ENCODE measurements around the gene EZR. TPM values are rescaled to one million over a fixed set of nuclear protein-coding genes. Genes with fewer than 3 reads are reported as not detected.
A peak's percentile ranks its signal among the peaks of the same experiment; 100 is the strongest.

Gene EZR
- total RNA-seq, 1 experiment from 2014 or later, result 1,402 TPM

DNA sequence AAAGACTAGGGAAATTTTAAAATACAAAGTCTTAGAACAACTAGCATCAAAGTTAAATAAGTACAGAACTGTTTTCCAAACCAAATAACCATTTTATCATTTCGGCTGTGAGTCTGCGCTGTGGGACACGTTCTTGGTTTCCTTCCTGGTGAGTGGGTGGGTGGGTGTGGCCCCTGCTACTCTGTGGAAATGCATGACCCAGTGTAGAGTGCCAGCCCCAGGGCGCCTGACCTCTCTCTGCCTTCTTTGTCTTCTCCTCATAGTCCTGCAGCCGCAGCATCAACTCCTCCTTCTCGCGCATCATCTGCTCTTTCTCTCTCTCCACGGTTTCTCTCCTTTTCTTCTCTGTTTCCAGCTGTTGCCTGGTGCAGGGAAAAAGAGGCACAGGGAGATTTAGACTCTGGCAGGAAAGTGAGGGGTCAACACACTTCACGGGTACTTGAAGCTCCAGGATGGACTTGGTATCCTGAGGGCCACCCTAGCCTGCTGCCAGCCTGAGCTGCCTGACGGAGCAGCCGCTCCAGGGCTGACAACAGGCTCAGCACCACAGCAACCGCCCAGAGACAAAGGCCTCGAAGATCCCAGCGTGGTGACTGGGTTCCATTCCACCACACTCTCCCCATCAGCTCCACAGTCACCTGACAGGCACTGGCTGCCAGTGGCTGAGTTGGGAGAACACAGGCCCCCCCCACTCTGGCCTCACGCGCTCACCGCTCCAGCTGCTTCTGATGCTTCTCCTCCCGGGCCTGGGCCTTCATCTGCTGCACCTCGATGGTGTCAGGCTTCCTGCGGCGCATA, 48.4 kb downstream of the EZR start:
- Histone ChIP-seq H3K27me3 (ENCODE audit: insufficient read depth, low read length) (no peaks in the 10 kb centered on the region), H3K36me3 (ENCODE audit: control insufficient read depth in 1 of 2, insufficient read depth in 2 of 2, low read length in 2 of 2) (peaks cover 68 to 99% of the 10 kb centered on the region in 2 experiments), H2AFZ (ENCODE audit: low read depth, low read length, poor library complexity, severe bottlenecking) (no peak overlapping the region), H3K79me2 (ENCODE audit: insufficient read depth, low read length) (peaks cover 91% of the 10 kb centered on the region), H3K9me3 (ENCODE audit: control insufficient read depth in 1 of 2, insufficient read depth in 1 of 2, low read depth in 1 of 2, low read length in 2 of 2) (no peaks in the 10 kb centered on the region), H3K9ac (ENCODE audit: low read length) (peak overlapping the region; percentile 29; the same call in 1 of the 2 replicates), H3K9me2 (ENCODE audit: insufficient read depth) (no peaks in the 10 kb centered on the region), H4K20me1 (ENCODE audit: insufficient read depth) (peaks cover 33% of the 10 kb centered on the region; the same call in 1 of the 2 replicates), H3K4me3 (replicated peaks in 1 of 2; ENCODE audit: low read depth in 1 of 2, low read length in 2 of 2) (no peak overlapping the region), H3K4me2 (ENCODE audit: low read length) (0 out of 2 replicates have a peak overlapping the region, but pooled peaks have one; percentile 6), H3K27ac (ENCODE audit: low read depth, low read length) (peak overlapping the region; percentile 57), H3K4me1 (ENCODE audit: control insufficient read depth in 1 of 2, insufficient read depth in 2 of 2, low read length in 2 of 2) (peaks cover 13 to 100% of the 10 kb centered on the region in 2 experiments)
- intact Hi-C loops (cut with micrococcal nuclease), result no loop called here
- CTCF ChIA-PET, result no interaction called here
- no TSS peak for BruUV-seq (replicated peaks)
- POLR2A ChIA-PET, result no interaction called here
- no peak for DNase-seq (ENCODE audit: low read depth, low spot score)
- RAD21 ChIA-PET (ENCODE audit: low non-redundant PET in 1 of 2, low total read pairs in 2 of 2, uncharacterized antibody in 2 of 2, unreplicated experiment in 2 of 2), result no interaction called here
- no peak for ATAC-seq
- no peak for TF ChIP-seq ZNF274 (IDR thresholded peaks at IDR 0.05; ENCODE audit: low read depth, low read length)
- no peak for TF ChIP-seq ELF1 (IDR thresholded peaks at IDR 0.05; ENCODE audit: borderline replicate concordance, low read depth)
- no peak for TF ChIP-seq REST (IDR thresholded peaks at IDR 0.05; ENCODE audit: low read depth)
- TF ChIP-seq SIN3A (IDR thresholded peaks at IDR 0.05; ENCODE audit: low read depth), result no peak
- no peak for TF ChIP-seq ATF3 (IDR thresholded peaks at IDR 0.05)
- no peak for TF ChIP-seq RAD21 (IDR thresholded peaks at IDR 0.05; ENCODE audit: low read depth)
- TF ChIP-seq JUND (IDR thresholded peaks at IDR 0.05), result no peak
- no peak for TF ChIP-seq CBX3 (IDR thresholded peaks at IDR 0.05; ENCODE audit: low read depth)
- no peak for TF ChIP-seq POLR2A (IDR thresholded peaks at IDR 0.05; ENCODE audit: borderline replicate concordance, extremely low read depth, insufficient read depth, insufficient read length)
- no peak for TF ChIP-seq YY1 (IDR thresholded peaks at IDR 0.05; ENCODE audit: extremely low read depth, insufficient replicate concordance, low read depth, low read length)
- no peak for TF ChIP-seq FOSL1 (IDR thresholded peaks at IDR 0.05; ENCODE audit: low read depth)
- TF ChIP-seq, protein P1, sequence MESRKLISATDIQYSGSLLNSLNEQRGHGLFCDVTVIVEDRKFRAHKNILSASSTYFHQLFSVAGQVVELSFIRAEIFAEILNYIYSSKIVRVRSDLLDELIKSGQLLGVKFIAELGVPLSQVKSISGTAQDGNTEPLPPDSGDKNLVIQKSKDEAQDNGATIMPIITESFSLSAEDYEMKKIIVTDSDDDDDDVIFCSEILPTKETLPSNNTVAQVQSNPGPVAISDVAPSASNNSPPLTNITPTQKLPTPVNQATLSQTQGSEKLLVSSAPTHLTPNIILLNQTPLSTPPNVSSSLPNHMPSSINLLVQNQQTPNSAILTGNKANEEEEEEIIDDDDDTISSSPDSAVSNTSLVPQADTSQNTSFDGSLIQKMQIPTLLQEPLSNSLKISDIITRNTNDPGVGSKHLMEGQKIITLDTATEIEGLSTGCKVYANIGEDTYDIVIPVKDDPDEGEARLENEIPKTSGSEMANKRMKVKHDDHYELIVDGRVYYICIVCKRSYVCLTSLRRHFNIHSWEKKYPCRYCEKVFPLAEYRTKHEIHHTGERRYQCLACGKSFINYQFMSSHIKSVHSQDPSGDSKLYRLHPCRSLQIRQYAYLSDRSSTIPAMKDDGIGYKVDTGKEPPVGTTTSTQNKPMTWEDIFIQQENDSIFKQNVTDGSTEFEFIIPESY (IDR thresholded peaks at IDR 0.05; ENCODE audit: extremely low read depth, insufficient replicate concordance, low read length), result no peak
- no peak for TF ChIP-seq TCF7L2 (IDR thresholded peaks at IDR 0.05; ENCODE audit: borderline replicate concordance, extremely low read depth, insufficient read depth, insufficient read length)
- TF ChIP-seq ZFX (IDR thresholded peaks at IDR 0.05), result no peak
- no peak for TF ChIP-seq POLR2AphosphoS5 (IDR thresholded peaks at IDR 0.05; ENCODE audit: low read depth, low read length)
- TF ChIP-seq MAX (IDR thresholded peaks at IDR 0.05), result no peak
- TF ChIP-seq EZH2phosphoT487 (IDR thresholded peaks at IDR 0.05; ENCODE audit: borderline replicate concordance), result no peak
- no peak for TF ChIP-seq CTCF (IDR thresholded peaks at IDR 0.05 in 2 of 3, conservative IDR thresholded peaks at IDR 0.05 in 1 of 3; ENCODE audit: borderline replicate concordance in 1 of 3, insufficient read depth in 1 of 3, low read depth in 2 of 3, low read length in 2 of 3)
- TF ChIP-seq SRF (IDR thresholded peaks at IDR 0.05; ENCODE audit: low read depth), result no peak

Measured in HCT116 (cell line).